Measurements from ENCODE around the gene KCTD16. TPM values are rescaled to one million over a fixed set of nuclear protein-coding genes. Genes with fewer than 3 reads are reported as not detected.

Gene KCTD16
- total RNA-seq, 1 donor from 2014 or later, result 0.13 TPM

GRCh38 chr5:144457160-144457559 lies 286.5 kb downstream of the KCTD16 start:
- no peak for DNase-seq (ENCODE audit: low read depth, low spot score)

- no peak for DNase-seq (ENCODE audit: low read depth, low spot score)
Measured at GRCh38 chr5:144458216-144458615, 287.5 kb downstream of the KCTD16 start.

GRCh38 chr5:144460600-144460999 lies 289.9 kb downstream of the KCTD16 start:
- DNase-seq (ENCODE audit: low read depth, low spot score), result no peak

- DNase-seq (ENCODE audit: low read depth, low spot score), result no peak
Measured at GRCh38 chr5:144462577-144462976, 291.9 kb downstream of the KCTD16 start.

GRCh38 chr5:144463481-144464223 lies 293.0 kb downstream of the KCTD16 start:
- DNase-seq (ENCODE audit: low read depth, low spot score), result no peak

GRCh38 chr5:144464306-144464705 lies 293.6 kb downstream of the KCTD16 start:
- no peak for DNase-seq (ENCODE audit: low read depth, low spot score)

GRCh38 chr5:144465441-144465840 lies 294.8 kb downstream of the KCTD16 start:
- DNase-seq (ENCODE audit: low read depth, low spot score), result no peak

GRCh38 chr5:144467792-144468191 lies 297.1 kb downstream of the KCTD16 start:
- DNase-seq (ENCODE audit: low read depth, low spot score), result no peak

GRCh38 chr5:144468571-144468970 lies 297.9 kb downstream of the KCTD16 start:
- DNase-seq (ENCODE audit: low read depth, low spot score), result no peak

- DNase-seq (ENCODE audit: low read depth, low spot score), result no peak
Measured at GRCh38 chr5:144469106-144469505, 298.4 kb downstream of the KCTD16 start.

GRCh38 chr5:144472221-144472620 lies 301.5 kb downstream of the KCTD16 start:
- no peak for DNase-seq (ENCODE audit: low read depth, low spot score)

GRCh38 chr5:144473650-144474049 lies 303.0 kb downstream of the KCTD16 start:
- no peak for DNase-seq (ENCODE audit: low read depth, low spot score)

GRCh38 chr5:144478565-144478964 lies 307.9 kb downstream of the KCTD16 start:
- DNase-seq (ENCODE audit: low read depth, low spot score), result no peak

GRCh38 chr5:144481861-144482260 lies 311.2 kb downstream of the KCTD16 start:
- DNase-seq (ENCODE audit: low read depth, low spot score), result no peak

- no peak for DNase-seq (ENCODE audit: low read depth, low spot score)
Measured at GRCh38 chr5:144484124-144484897, 313.6 kb downstream of the KCTD16 start.

- no peak for DNase-seq (ENCODE audit: low read depth, low spot score)
Measured at GRCh38 chr5:144485540-144485939, 314.9 kb downstream of the KCTD16 start.

GRCh38 chr5:144487207-144487606 lies 316.5 kb downstream of the KCTD16 start:
- no peak for DNase-seq (ENCODE audit: low read depth, low spot score)

- no peak for DNase-seq (ENCODE audit: low read depth, low spot score)
Measured at GRCh38 chr5:144487761-144488160, 317.1 kb downstream of the KCTD16 start.

GRCh38 chr5:144503123-144503522 lies 332.4 kb downstream of the KCTD16 start:
- no peak for DNase-seq (ENCODE audit: low read depth, low spot score)

- no peak for DNase-seq (ENCODE audit: low read depth, low spot score)
Measured at GRCh38 chr5:144504929-144505577, 334.4 kb downstream of the KCTD16 start.

GRCh38 chr5:144510845-144511579 lies 340.3 kb downstream of the KCTD16 start:
- DNase-seq (ENCODE audit: low read depth, low spot score), result no peak

Measured in pulmonary artery endothelial cell (primary cell).